ENCODE results near the gene C14orf180. TPM values are rescaled to one million over a fixed set of nuclear protein-coding genes. Genes with fewer than 3 reads are reported as not detected.

Gene C14orf180
- total RNA-seq, 2 donors from 2014 or later = 0.32 TPM; not detected in 1

GRCh38 chr14:104536942-104537612 lies 42.5 kb upstream of the C14orf180 start:
- 35% methylated on average over 8 of the region's 8 CpGs for WGBS
- Histone ChIP-seq H3K9me3 (no peaks in the 10 kb centered on the region), H3K4me3 (no peak overlapping the region), H3K36me3 (no peaks in the 10 kb centered on the region), H3K4me1 (replicated peaks) (no peaks in the 10 kb centered on the region), H3K27me3 (replicated peaks; ENCODE audit: insufficient read depth) (no peaks in the 10 kb centered on the region), H3K27ac (no peak overlapping the region)
- DNase-seq (ENCODE audit: low spot score) = peak; percentile 33
- TF ChIP-seq CTCF (IDR thresholded peaks at IDR 0.05) = no peak
- TF ChIP-seq POLR2AphosphoS5 (IDR thresholded peaks at IDR 0.05) = peak; percentile 47
- intact Hi-C loops (cut with DNase I) = no loop called here

- Histone ChIP-seq H3K27me3 (replicated peaks; ENCODE audit: insufficient read depth) (no peaks in the 10 kb centered on the region), H3K4me1 (replicated peaks) (no peaks in the 10 kb centered on the region), H3K27ac (no peak overlapping the region), H3K9me3 (no peaks in the 10 kb centered on the region), H3K4me3 (no peak overlapping the region), H3K36me3 (no peaks in the 10 kb centered on the region)
- 27% methylated on average over 3 of the region's 3 CpGs for WGBS
- intact Hi-C loops (cut with DNase I) = no loop called here
- DNase-seq (ENCODE audit: low spot score) = no peak
- TF ChIP-seq POLR2AphosphoS5 (IDR thresholded peaks at IDR 0.05) (no peak), POLR2A (IDR thresholded peaks at IDR 0.05) (no peak), CTCF (IDR thresholded peaks at IDR 0.05) (no peak)
These were observed 42.0 kb upstream of the C14orf180 start for GRCh38 chr14:104537613-104537988.

GRCh38 chr14:104541905-104542465 lies 37.6 kb upstream of the C14orf180 start:
- Histone ChIP-seq H3K4me1 (replicated peaks) (no peaks in the 10 kb centered on the region), H3K27ac (no peak overlapping the region), H3K9me3 (no peaks in the 10 kb centered on the region), H3K36me3 (no peaks in the 10 kb centered on the region), H3K4me3 (no peak overlapping the region), H3K27me3 (replicated peaks; ENCODE audit: insufficient read depth) (peaks cover 8% of the 10 kb centered on the region)
- intact Hi-C loops (cut with DNase I) = no loop called here
- TF ChIP-seq POLR2AphosphoS5 (IDR thresholded peaks at IDR 0.05) (no peak), POLR2A (IDR thresholded peaks at IDR 0.05) (no peak), CTCF (IDR thresholded peaks at IDR 0.05) (no peak)
- DNase-seq (ENCODE audit: low spot score) = no peak
- 86% methylated on average over 11 of the region's 11 CpGs for WGBS

GRCh38 chr14:104542871-104543830 lies 36.4 kb upstream of the C14orf180 start:
- Histone ChIP-seq H3K4me1 (replicated peaks) (no peaks in the 10 kb centered on the region), H3K36me3 (no peaks in the 10 kb centered on the region), H3K4me3 (no peak overlapping the region), H3K27ac (no peak overlapping the region), H3K9me3 (no peaks in the 10 kb centered on the region), H3K27me3 (replicated peaks; ENCODE audit: insufficient read depth) (peaks cover 14% of the 10 kb centered on the region)
- DNase-seq (ENCODE audit: low spot score) = no peak
- intact Hi-C loops (cut with DNase I) = no loop called here
- TF ChIP-seq POLR2A (IDR thresholded peaks at IDR 0.05) (no peak), POLR2AphosphoS5 (IDR thresholded peaks at IDR 0.05) (no peak), CTCF (IDR thresholded peaks at IDR 0.05) (no peak)
- WGBS = 81% methylated on average over 16 of the region's 16 CpGs

Measured in prostate gland (tissue), 2 donors.